ENCODE measurements around the gene TUBG2.
"Not testable (repeated sequence)": the region's sequence is repeated elsewhere in the genome, so short reads cannot be mapped to it uniquely, and the experiment has no call there.

TUBG2 gene

GRCh38 chr17:42659079-42659931 lies at the start of gene TUBG2:
Gene TUBG2 (plus strand): TSS chr17:42659284. CDS start chr17:42659504, 220 bp downstream.
- Mint-ChIP-seq H3K4me1 (peaks cover 35% of the 10 kb centered on the region), H3K36me3 (no peaks in the 10 kb centered on the region), H3K4me3 (peak within 1 kb of the TSS; percentile 91), H3K27me3 (peaks cover 16% of the 10 kb centered on the region), H3K27ac (peak within 1 kb of the TSS; percentile 84), H3K9me3 (peaks cover 2% of the 10 kb centered on the region)
- peak; percentile 79 for ATAC-seq

GRCh38 chr17:42609814-42610801 lies 49.0 kb upstream of the TUBG2 start:
- Mint-ChIP-seq H3K36me3 (peaks cover 34% of the 10 kb centered on the region), H3K4me1 (peaks cover 45% of the 10 kb centered on the region), H3K4me3 (peak overlapping the region; percentile 99), H3K27ac (peak overlapping the region; percentile 92)
- not testable (repeated sequence) for H3K27me3 Mint-ChIP-seq, H3K9me3 Mint-ChIP-seq, ATAC-seq

DNA sequence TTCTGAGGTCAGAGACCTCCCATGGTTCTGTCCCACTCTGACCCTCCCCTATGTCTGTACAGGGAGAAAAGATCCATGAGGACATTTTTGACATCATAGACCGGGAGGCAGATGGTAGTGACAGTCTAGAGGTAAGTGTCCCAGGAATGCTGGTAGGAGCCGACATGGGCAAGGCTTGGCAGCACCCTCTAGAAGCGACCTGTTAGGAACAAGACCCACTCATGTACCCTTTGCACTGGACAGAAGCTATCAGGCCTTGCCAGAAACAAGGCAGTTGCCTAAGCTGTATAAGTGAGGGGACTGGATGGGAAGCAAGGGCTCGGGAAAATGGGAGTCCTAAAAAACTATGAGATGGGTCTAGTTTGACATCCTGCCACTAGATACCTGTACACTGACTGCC lies 47.1 kb upstream of the TUBG2 start:
- peaks cover 26% of the 10 kb centered on the region for H3K4me1 Mint-ChIP-seq
- peaks cover 43% of the 10 kb centered on the region for H3K36me3 Mint-ChIP-seq
- no peak for ATAC-seq
- H3K27ac Mint-ChIP-seq: no peak overlapping the region
- H3K27me3 Mint-ChIP-seq: no peaks in the 10 kb centered on the region
- no peaks in the 10 kb centered on the region for H3K9me3 Mint-ChIP-seq
- H3K4me3 Mint-ChIP-seq: no peak overlapping the region

GRCh38 chr17:42613699-42614295 lies 45.3 kb upstream of the TUBG2 start:
- peaks cover 23% of the 10 kb centered on the region for H3K4me1 Mint-ChIP-seq
- peaks cover 43% of the 10 kb centered on the region for H3K36me3 Mint-ChIP-seq
- H3K27me3 Mint-ChIP-seq: no peaks in the 10 kb centered on the region
- no peak overlapping the region for H3K4me3 Mint-ChIP-seq
- no peaks in the 10 kb centered on the region for H3K9me3 Mint-ChIP-seq
- ATAC-seq: no peak
- H3K27ac Mint-ChIP-seq: no peak overlapping the region

- Mint-ChIP-seq H3K27me3 (no peaks in the 10 kb centered on the region), H3K4me3 (peak overlapping the region; percentile 26), H3K27ac (peak overlapping the region; percentile 77), H3K4me1 (peaks cover 24% of the 10 kb centered on the region), H3K9me3 (no peaks in the 10 kb centered on the region), H3K36me3 (peaks cover 30% of the 10 kb centered on the region)
- ATAC-seq: peak; percentile 21
These were observed 41.1 kb upstream of the TUBG2 start for GRCh38 chr17:42617956-42618431.

- no peaks in the 10 kb centered on the region for H3K27me3 Mint-ChIP-seq
- peaks cover 24% of the 10 kb centered on the region for H3K4me1 Mint-ChIP-seq
- H3K27ac Mint-ChIP-seq: peak overlapping the region; percentile 77
- no peaks in the 10 kb centered on the region for H3K9me3 Mint-ChIP-seq
- peak overlapping the region; percentile 61 for H3K4me3 Mint-ChIP-seq
- peak; percentile 77 for ATAC-seq
- peaks cover 24% of the 10 kb centered on the region for H3K36me3 Mint-ChIP-seq
These were observed 40.5 kb upstream of the TUBG2 start for GRCh38 chr17:42618442-42619150.

GRCh38 chr17:42621987-42622386 lies 37.1 kb upstream of the TUBG2 start:
- ATAC-seq, H3K27ac Mint-ChIP-seq, H3K4me3 Mint-ChIP-seq, H3K27me3 Mint-ChIP-seq, H3K36me3 Mint-ChIP-seq, H3K9me3 Mint-ChIP-seq: not testable (repeated sequence)
- peaks cover 24% of the 10 kb centered on the region for H3K4me1 Mint-ChIP-seq

GRCh38 chr17:42623271-42623670 lies 35.8 kb upstream of the TUBG2 start:
- no peaks in the 10 kb centered on the region for H3K9me3 Mint-ChIP-seq
- peaks cover 16% of the 10 kb centered on the region for H3K4me1 Mint-ChIP-seq
- H3K4me3 Mint-ChIP-seq: no peak overlapping the region
- ATAC-seq: no peak
- H3K36me3 Mint-ChIP-seq: no peaks in the 10 kb centered on the region
- H3K27me3 Mint-ChIP-seq: no peaks in the 10 kb centered on the region
- H3K27ac Mint-ChIP-seq: no peak overlapping the region

GRCh38 chr17:42623732-42624596 lies 35.1 kb upstream of the TUBG2 start:
- ATAC-seq: no peak
- Mint-ChIP-seq H3K4me3 (no peak overlapping the region), H3K27ac (no peak overlapping the region), H3K4me1 (peaks cover 9% of the 10 kb centered on the region), H3K36me3 (no peaks in the 10 kb centered on the region), H3K27me3 (no peaks in the 10 kb centered on the region), H3K9me3 (no peaks in the 10 kb centered on the region)

DNA sequence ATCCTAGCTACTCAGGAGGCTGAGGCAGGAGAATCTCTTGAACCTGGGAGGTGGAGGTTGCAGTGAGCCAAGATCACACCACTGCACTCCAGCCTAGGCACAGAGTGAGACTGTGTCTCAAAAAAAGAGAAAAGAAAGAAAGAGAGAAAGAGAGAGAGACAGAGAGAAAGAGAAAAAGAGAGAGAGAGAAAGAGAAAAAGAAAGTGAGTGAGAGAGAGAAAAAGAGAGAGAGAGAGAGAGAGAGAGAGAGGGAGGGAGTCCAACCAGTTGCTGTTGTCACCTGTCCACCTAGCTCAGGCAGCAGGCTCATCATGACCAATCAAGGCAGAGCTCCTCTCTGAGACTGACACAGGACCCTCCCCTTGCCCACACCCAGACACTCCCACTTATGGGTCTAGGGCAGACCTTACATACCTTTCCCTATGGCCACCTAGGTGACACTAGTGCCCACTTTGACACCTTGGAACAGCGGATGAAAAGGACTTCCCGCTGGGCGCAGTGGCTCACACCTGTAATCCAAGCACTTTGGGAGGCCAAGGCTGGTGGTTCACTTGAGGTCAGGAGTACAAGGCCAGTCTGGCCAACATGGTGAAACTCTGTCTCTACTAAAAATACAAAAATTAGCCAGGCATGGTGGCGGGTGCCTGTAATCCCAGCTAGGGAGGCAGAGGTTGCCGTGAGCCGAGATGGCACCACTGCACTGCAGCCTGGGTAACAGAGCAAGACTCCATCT lies 31.9 kb upstream of the TUBG2 start:
- H3K9me3 Mint-ChIP-seq, ATAC-seq, H3K27me3 Mint-ChIP-seq, H3K27ac Mint-ChIP-seq, H3K36me3 Mint-ChIP-seq, H3K4me1 Mint-ChIP-seq, H3K4me3 Mint-ChIP-seq: not testable (repeated sequence)

- H3K9me3 Mint-ChIP-seq: no peaks in the 10 kb centered on the region
- no peak overlapping the region for H3K4me3 Mint-ChIP-seq
- H3K4me1 Mint-ChIP-seq: no peaks in the 10 kb centered on the region
- ATAC-seq: no peak
- no peak overlapping the region for H3K27ac Mint-ChIP-seq
- H3K27me3 Mint-ChIP-seq: no peaks in the 10 kb centered on the region
- H3K36me3 Mint-ChIP-seq: no peaks in the 10 kb centered on the region
These were observed 29.6 kb upstream of the TUBG2 start for GRCh38 chr17:42629411-42630009.

DNA sequence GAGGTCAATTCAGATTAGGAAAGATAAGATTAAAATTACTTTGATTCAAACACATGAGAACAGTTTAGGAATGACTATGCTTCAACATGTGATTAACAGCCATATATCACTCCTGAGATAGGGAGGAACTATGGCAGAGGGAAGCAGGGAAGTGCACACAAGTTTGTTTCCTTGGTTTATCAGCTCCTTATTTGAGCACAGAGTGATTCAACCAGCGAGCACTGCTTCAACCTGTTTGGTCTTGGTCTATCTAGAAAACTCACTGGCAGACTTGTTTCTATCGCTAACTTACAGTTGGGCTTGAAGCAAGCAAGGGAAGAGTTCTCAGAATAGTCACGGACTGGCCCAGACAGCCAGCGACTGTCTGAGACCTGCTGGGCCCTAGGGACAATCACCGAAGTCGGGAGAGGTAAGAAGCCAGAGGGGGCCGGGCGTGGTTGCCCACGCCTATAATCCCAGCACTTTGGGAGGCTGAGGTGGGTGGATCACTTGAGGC lies 26.1 kb upstream of the TUBG2 start:
- no peak overlapping the region for H3K4me3 Mint-ChIP-seq
- H3K36me3 Mint-ChIP-seq: no peaks in the 10 kb centered on the region
- H3K27ac Mint-ChIP-seq: no peak overlapping the region
- no peaks in the 10 kb centered on the region for H3K9me3 Mint-ChIP-seq
- no peaks in the 10 kb centered on the region for H3K27me3 Mint-ChIP-seq
- no peaks in the 10 kb centered on the region for H3K4me1 Mint-ChIP-seq
- no peak for ATAC-seq
